Measurements from ENCODE around the gene RNF207. TPM values are rescaled to one million over a fixed set of nuclear protein-coding genes. Genes with fewer than 3 reads are reported as not detected.
A peak's percentile ranks its signal among the peaks of the same experiment; 100 is the strongest.

Gene RNF207
- total and polyA plus RNA-seq, 2 of the 8 experiments (the other 6 are each of a cell fraction or from before 2014, with no cell fraction given) = 3.9 to 5.4 TPM

GRCh38 chr1:6207921-6208320 is 2.0 kb downstream of the RNF207 start:
- Histone ChIP-seq H3K27ac (ENCODE audit: low read depth, low read length) (no peak overlapping the region), H3K4me1 (replicated peaks in 1 of 4; ENCODE audit: control insufficient read depth in 3 of 4, insufficient read depth in 4 of 4, low read length in 3 of 4) (peaks cover 0 to 31% (median 24%) of the 10 kb centered on the region in 4 experiments; a peak in 6 of 7 replicates), H2AFZ (ENCODE audit: low read length) (no peak overlapping the region), H3K23ac (ENCODE audit: insufficient read length) (no peak overlapping the region), H3K18ac (ENCODE audit: extremely low read depth, low read length) (peak overlapping the region; percentile 71), H3K36me3 (ENCODE audit: control insufficient read depth in 2 of 4, insufficient read depth in 4 of 4, low read length in 3 of 4) (no peaks in the 10 kb centered on the region), H3K4ac (replicated peaks; ENCODE audit: insufficient read length, low read depth, low read length) (no peak overlapping the region), H3K23me2 (ENCODE audit: low read depth, low read length) (peaks cover 20% of the 10 kb centered on the region; the same call in 1 of the 2 replicates), H2BK20ac (ENCODE audit: low read length) (0 out of 2 replicates have a peak overlapping the region, but pooled peaks have one; percentile 21), H3K27me3 (replicated peaks in 1 of 4; ENCODE audit: control insufficient read depth in 3 of 4, extremely low read depth in 1 of 4, insufficient read depth in 3 of 4, low read length in 3 of 4) (peaks cover 1 to 52% (median 40%) of the 10 kb centered on the region in 4 experiments), H4K20me1 (replicated peaks in 1 of 2; ENCODE audit: control insufficient read depth in 1 of 2, insufficient read depth in 2 of 2, low read length in 2 of 2) (peaks cover 0 to 7% of the 10 kb centered on the region in 2 experiments), H3K14ac (ENCODE audit: insufficient read length) (no peak overlapping the region), H4K91ac (replicated peaks; ENCODE audit: insufficient read length, low read length) (no peak overlapping the region), H2BK12ac (ENCODE audit: low read depth, low read length) (no peak overlapping the region), H2BK5ac (ENCODE audit: low read depth, low read length) (no peak overlapping the region), H3K9me3 (ENCODE audit: insufficient read depth in 2 of 2, low read depth in 1 of 2, low read length in 1 of 2) (no peaks in the 10 kb centered on the region), H3K79me2 (ENCODE audit: control insufficient read depth in 1 of 2, insufficient read depth in 2 of 2, low read length in 2 of 2) (no peaks in the 10 kb centered on the region), H2BK120ac (replicated peaks; ENCODE audit: low read depth, low read length) (no peak overlapping the region), H3K79me1 (ENCODE audit: low read depth, low read length) (no peaks in the 10 kb centered on the region), H3K56ac (replicated peaks; ENCODE audit: insufficient read length, low read depth, low read length) (no peak overlapping the region), H3K9ac (replicated peaks in 1 of 4; ENCODE audit: extremely low read depth in 1 of 4, low read depth in 3 of 4, low read length in 3 of 4) (no peak overlapping the region), H4K5ac (ENCODE audit: insufficient read length, low read depth, low read length) (no peak overlapping the region), H2AK5ac (ENCODE audit: low read depth, low read length) (peak overlapping the region; percentile 53; the same call in 1 of the 2 replicates), H3K4me2 (ENCODE audit: insufficient read depth in 1 of 2, low read depth in 2 of 2, low read length in 2 of 2) (peak overlapping the region; percentile 23 to 57; a peak in 1 of 4 replicates), H2BK15ac (ENCODE audit: low read length) (0 out of 2 replicates have a peak overlapping the region, but pooled peaks have one; percentile 81), H4K8ac (ENCODE audit: extremely low read depth, insufficient read depth, low read length) (no peak overlapping the region), H3K4me3 (ENCODE audit: extremely low read depth in 1 of 4, insufficient read depth in 2 of 4, low read depth in 3 of 4, low read length in 4 of 4) (no peak overlapping the region; a peak in 1 of 8 replicates)
- ChIA-PET POLR2A (ENCODE audit: partially characterized antibody) (interaction anchor here (0.6 to 5.6 kb wide), 9 partner anchors 10 to 64 kb away, joined by 3 to 78 read pairs (median 7); partner anchors contain the start of genes HES3, ICMT and RPL22), CTCF (ENCODE audit: partially characterized antibody) (interaction anchor here (0.6 to 17.1 kb wide), 13 partner anchors 10 to 966 kb away, joined by 3 to 353 read pairs (median 4); partner anchors contain the start of genes HES3 and ICMT)
- FAIRE-seq = no peak
- no peak for DNase-seq (ENCODE audit: low read depth in 1 of 2, low spot score in 2 of 2)
- whole genome bisulfite sequencing, 2 experiments (ENCODE audit: extremely low coverage in 1 of 2, insufficient coverage in 1 of 2, insufficient read length in 1 of 2, insufficient replicate concordance in 2 of 2, low coverage in 1 of 2, low lambda C conversion rate in 2 of 2, missing lambda C conversion rate in 1 of 2) = 65% methylated on average over 10 of the region's 10 CpGs; no CpG with 5 or more reads in 1 of the 2 experiments
- TF ChIP-seq SRF (IDR thresholded peaks at IDR 0.05; ENCODE audit: low read depth, low read length) (no peak), GABPA (IDR thresholded peaks at IDR 0.05; ENCODE audit: borderline replicate concordance, insufficient read depth, low read length) (no peak), USF2 (IDR thresholded peaks at IDR 0.05; ENCODE audit: low read length) (no peak), SP1 (IDR thresholded peaks at IDR 0.05; ENCODE audit: low read depth, low read length) (no peak)
